ENCODE data around the gene EDC4. TPM values are rescaled to one million over a fixed set of nuclear protein-coding genes. Genes with fewer than 3 reads are reported as not detected.

Gene EDC4
- total and polyA plus RNA-seq, 2 of the 13 experiments (the other 11 are each of a cell fraction or from before 2014, with no cell fraction given) = 51.4 to 59.1 TPM

DNA sequence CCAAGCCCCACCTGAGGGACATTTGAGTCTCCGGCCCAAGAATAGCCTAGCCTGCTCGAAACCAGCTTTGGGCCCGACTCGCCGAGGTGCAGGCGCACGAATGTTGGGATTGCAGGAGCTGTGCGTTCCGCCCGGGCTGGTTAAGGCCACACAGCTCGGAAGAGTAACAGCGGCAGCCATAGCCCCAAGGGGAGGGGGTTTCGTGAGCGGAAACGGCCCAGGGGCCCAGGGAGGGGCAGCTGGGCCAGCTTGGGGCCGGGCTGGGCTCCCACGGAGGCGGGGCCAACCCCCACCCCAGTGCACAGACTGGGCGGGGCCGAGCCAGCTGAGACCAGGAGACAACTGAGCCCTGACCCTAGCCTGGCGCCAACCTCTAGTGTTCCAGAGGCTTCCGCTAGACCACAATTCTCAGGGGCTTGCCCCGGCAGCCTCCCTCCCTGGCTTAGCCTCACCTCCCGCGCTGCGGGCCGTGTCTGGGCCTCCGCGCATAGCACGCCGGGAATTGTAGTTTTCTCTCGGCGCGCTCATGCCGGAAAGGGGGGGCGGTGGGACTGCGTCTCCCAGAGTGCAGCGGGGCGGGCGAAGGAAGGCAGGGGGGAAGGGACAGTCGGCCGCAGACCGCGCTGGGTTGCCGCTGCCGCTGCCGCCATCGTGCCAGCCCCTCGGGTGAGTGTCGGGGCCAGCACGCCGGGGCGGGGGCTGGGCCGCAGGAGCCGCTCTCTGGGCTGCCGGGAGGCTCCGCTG, 26.4 kb upstream of the EDC4 start, which contains the start of gene NUTF2 (continued):
- TF ChIP-seq ZNF430 (CRISPR knock-in tag; IDR thresholded peaks at IDR 0.05) = peak; percentile 91
- TF ChIP-seq ZNF607 (CRISPR knock-in tag; IDR thresholded peaks at IDR 0.05; ENCODE audit: borderline replicate concordance) = peak; percentile 87
- no peak for TF ChIP-seq ONECUT2 (CRISPR knock-in tag; IDR thresholded peaks at IDR 0.05)
- peak; percentile 70; the same call in 1 of the 2 replicates for TF ChIP-seq DNMT1 (CRISPR knock-in tag; IDR thresholded peaks at IDR 0.05)
- TF ChIP-seq MXI1 (IDR thresholded peaks at IDR 0.05; ENCODE audit: borderline replicate concordance, low read depth, low read length) = peak; percentile 85; the same call in 2 of the 3 replicates
- no peak for TF ChIP-seq RFX1 (IDR thresholded peaks at IDR 0.05)
- TF ChIP-seq, protein P1, sequence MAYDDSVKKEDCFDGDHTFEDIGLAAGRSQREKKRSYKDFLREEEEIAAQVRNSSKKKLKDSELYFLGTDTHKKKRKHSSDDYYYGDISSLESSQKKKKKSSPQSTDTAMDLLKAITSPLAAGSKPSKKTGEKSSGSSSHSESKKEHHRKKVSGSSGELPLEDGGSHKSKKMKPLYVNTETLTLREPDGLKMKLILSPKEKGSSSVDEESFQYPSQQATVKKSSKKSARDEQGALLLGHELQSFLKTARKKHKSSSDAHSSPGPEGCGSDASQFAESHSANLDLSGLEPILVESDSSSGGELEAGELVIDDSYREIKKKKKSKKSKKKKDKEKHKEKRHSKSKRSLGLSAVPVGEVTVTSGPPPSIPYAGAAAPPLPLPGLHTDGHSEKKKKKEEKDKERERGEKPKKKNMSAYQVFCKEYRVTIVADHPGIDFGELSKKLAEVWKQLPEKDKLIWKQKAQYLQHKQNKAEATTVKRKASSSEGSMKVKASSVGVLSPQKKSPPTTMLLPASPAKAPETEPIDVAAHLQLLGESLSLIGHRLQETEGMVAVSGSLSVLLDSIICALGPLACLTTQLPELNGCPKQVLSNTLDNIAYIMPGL (CRISPR knock-in tag; IDR thresholded peaks at IDR 0.05; ENCODE audit: borderline replicate concordance in 1 of 2, low read depth in 1 of 2) = peak in 1 of 2 experiments; percentile 87; a peak in 3 of 4 replicates
- peak; percentile 4; the same call in 1 of the 2 replicates for TF ChIP-seq ZNF569 (CRISPR knock-in tag; IDR thresholded peaks at IDR 0.05; ENCODE audit: borderline replicate concordance)
- TF ChIP-seq SUZ12 (IDR thresholded peaks at IDR 0.05; ENCODE audit: low read depth, low read length) = peak; percentile 96
- TF ChIP-seq FOXA1 (IDR thresholded peaks at IDR 0.05) = no peak
- TF ChIP-seq FOXA1 (CRISPR knock-in tag; IDR thresholded peaks at IDR 0.05) = no peak
- peak; percentile 67; the same call in 1 of the 2 replicates for TF ChIP-seq ZNF567 (CRISPR knock-in tag; IDR thresholded peaks at IDR 0.05; ENCODE audit: borderline replicate concordance)
- TF ChIP-seq SMARCC2 (IDR thresholded peaks at IDR 0.05) = no peak
- TF ChIP-seq RBM22 (optimal IDR thresholded peaks at IDR 0.05; ENCODE audit: low read length) = peak; percentile 48
- no peak; the same call in 1 of the 2 replicates for TF ChIP-seq ZNF773 (CRISPR knock-in tag; IDR thresholded peaks at IDR 0.05; ENCODE audit: borderline replicate concordance)
- TF ChIP-seq RXRB (CRISPR knock-in tag; IDR thresholded peaks at IDR 0.05; ENCODE audit: borderline replicate concordance) = peak; percentile 82
- no peak for TF ChIP-seq MAFK (conservative IDR thresholded peaks at IDR 0.05 in 1 of 2, IDR thresholded peaks at IDR 0.05 in 1 of 2; ENCODE audit: low read length in 2 of 2)
- TF ChIP-seq, protein P2, sequence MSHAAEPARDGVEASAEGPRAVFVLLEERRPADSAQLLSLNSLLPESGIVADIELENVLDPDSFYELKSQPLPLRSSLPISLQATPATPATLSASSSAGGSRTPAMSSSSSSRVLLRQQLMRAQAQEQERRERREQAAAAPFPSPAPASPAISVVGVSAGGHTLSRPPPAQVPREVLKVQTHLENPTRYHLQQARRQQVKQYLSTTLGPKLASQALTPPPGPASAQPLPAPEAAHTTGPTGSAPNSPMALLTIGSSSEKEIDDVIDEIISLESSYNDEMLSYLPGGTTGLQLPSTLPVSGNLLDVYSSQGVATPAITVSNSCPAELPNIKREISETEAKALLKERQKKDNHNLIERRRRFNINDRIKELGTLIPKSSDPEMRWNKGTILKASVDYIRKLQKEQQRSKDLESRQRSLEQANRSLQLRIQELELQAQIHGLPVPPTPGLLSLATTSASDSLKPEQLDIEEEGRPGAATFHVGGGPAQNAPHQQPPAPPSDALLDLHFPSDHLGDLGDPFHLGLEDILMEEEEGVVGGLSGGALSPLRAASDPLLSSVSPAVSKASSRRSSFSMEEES (CRISPR knock-in tag; IDR thresholded peaks at IDR 0.05) = no peak
- TF ChIP-seq ZFAT (CRISPR knock-in tag; conservative IDR thresholded peaks at IDR 0.05) = no peak
- no peak for TF ChIP-seq ZNF615 (CRISPR knock-in tag; IDR thresholded peaks at IDR 0.05; ENCODE audit: borderline replicate concordance)
- TF ChIP-seq ETV5 (CRISPR knock-in tag; IDR thresholded peaks at IDR 0.05; ENCODE audit: borderline replicate concordance) = peak; percentile 93
- peak; percentile 33; the same call in 1 of the 2 replicates for TF ChIP-seq BRCA1 (CRISPR knock-in tag; IDR thresholded peaks at IDR 0.05)
- TF ChIP-seq, protein P3, sequence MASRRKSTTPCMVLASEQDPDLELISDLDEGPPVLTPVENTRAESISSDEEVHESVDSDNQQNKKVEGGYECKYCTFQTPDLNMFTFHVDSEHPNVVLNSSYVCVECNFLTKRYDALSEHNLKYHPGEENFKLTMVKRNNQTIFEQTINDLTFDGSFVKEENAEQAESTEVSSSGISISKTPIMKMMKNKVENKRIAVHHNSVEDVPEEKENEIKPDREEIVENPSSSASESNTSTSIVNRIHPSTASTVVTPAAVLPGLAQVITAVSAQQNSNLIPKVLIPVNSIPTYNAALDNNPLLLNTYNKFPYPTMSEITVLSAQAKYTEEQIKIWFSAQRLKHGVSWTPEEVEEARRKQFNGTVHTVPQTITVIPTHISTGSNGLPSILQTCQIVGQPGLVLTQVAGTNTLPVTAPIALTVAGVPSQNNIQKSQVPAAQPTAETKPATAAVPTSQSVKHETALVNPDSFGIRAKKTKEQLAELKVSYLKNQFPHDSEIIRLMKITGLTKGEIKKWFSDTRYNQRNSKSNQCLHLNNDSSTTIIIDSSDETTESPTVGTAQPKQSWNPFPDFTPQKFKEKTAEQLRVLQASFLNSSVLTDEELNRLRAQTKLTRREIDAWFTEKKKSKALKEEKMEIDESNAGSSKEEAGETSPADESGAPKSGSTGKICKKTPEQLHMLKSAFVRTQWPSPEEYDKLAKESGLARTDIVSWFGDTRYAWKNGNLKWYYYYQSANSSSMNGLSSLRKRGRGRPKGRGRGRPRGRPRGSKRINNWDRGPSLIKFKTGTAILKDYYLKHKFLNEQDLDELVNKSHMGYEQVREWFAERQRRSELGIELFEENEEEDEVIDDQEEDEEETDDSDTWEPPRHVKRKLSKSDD (CRISPR knock-in tag; IDR thresholded peaks at IDR 0.05; ENCODE audit: low read depth) = 0 out of 2 replicates have a peak, but pooled peaks have one; percentile 85
- 0 out of 2 replicates have a peak, but pooled peaks have one; percentile 81 for TF ChIP-seq ZNF713 (CRISPR knock-in tag; IDR thresholded peaks at IDR 0.05)
- peak; percentile 94 for TF ChIP-seq ZNF547 (CRISPR knock-in tag; IDR thresholded peaks at IDR 0.05)
